Testis (tissue), 2 donors: Measurements from ENCODE around the gene UGGT2.

Experiments used
- POLR2A ChIP-seq: fragments of 450-650 bp; IDR thresholded peaks from one replicate; pipeline ENCODE4 v1.6.1; 2017; ENCODE audit warnings: antibody characterized with exemption, mild to moderate bottlenecking, moderate library complexity
- TF ChIP-seq, protein P1 (sequence below), 3 experiments: fragments of 450-650 bp in 2 of 3; fragments of 200-600 bp in 1 of 3; sonication (generic) in 1 of 3; IDR thresholded peaks; one replicate each; pipeline ENCODE4 v1.5.1; 2016 to 2019; ENCODE audit warnings: antibody characterized with exemption in 3 of 3, mild to moderate bottlenecking in 2 of 3, moderate library complexity in 1 of 3

DNA sequence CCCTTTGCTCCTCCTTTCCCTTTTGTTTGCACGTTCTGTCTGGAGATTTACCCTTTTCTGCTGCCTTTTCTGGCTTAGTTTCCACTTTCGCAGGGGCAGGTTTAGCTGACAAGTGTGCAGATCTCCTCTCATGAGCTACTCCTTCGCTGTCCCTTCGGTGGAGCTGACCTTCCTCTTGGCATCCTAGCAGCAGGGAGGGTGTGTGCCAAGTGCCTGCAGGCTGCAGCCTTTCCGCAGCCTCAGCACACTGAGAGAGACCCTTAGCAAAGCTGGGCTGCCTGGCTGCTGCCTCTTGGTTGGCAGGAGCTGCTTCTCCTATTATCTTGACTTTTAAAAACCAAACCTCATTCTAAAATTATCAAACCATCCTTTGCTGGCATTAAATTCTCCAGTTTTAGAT is 243.8 kb downstream of the UGGT2 start:
- TF ChIP-seq, protein P1, sequence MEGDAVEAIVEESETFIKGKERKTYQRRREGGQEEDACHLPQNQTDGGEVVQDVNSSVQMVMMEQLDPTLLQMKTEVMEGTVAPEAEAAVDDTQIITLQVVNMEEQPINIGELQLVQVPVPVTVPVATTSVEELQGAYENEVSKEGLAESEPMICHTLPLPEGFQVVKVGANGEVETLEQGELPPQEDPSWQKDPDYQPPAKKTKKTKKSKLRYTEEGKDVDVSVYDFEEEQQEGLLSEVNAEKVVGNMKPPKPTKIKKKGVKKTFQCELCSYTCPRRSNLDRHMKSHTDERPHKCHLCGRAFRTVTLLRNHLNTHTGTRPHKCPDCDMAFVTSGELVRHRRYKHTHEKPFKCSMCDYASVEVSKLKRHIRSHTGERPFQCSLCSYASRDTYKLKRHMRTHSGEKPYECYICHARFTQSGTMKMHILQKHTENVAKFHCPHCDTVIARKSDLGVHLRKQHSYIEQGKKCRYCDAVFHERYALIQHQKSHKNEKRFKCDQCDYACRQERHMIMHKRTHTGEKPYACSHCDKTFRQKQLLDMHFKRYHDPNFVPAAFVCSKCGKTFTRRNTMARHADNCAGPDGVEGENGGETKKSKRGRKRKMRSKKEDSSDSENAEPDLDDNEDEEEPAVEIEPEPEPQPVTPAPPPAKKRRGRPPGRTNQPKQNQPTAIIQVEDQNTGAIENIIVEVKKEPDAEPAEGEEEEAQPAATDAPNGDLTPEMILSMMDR (IDR thresholded peaks at IDR 0.05), result no peak
- no peak for TF ChIP-seq POLR2A
